Endothelial cell (in vitro differentiated cells): ENCODE data around the gene PDE4D. TPM values are rescaled to one million over a fixed set of nuclear protein-coding genes. Genes with fewer than 3 reads are reported as not detected.

Source experiments
- DNase-seq: peaks from one replicate; pipeline ENCODE4 v3.0.0; 2021; ENCODE audit warnings: low spot score
- H3K27ac Mint-ChIP-seq: one replicate; pipeline ENCODE4 v1.8.0; 2021; ENCODE audit warnings: mixed read lengths, inconsistent platforms; ENCODE audit not compliant: unreplicated experiment
- H3K27me3 Mint-ChIP-seq: one replicate; pipeline ENCODE4 v1.8.0; 2021; ENCODE audit warnings: mild to moderate bottlenecking, moderate library complexity, mixed read lengths, inconsistent platforms; ENCODE audit not compliant: unreplicated experiment
- H3K36me3 Mint-ChIP-seq: one replicate; pipeline ENCODE4 v1.8.0; 2021; ENCODE audit warnings: mild to moderate bottlenecking, low read depth, mixed read lengths, inconsistent platforms; ENCODE audit not compliant: unreplicated experiment
- H3K4me1 Mint-ChIP-seq: one replicate; pipeline ENCODE4 v1.8.0; 2021; ENCODE audit warnings: mild to moderate bottlenecking, mixed read lengths, inconsistent platforms; ENCODE audit not compliant: unreplicated experiment
- H3K4me3 Mint-ChIP-seq: one replicate; pipeline ENCODE4 v1.8.0; 2021; ENCODE audit warnings: mild to moderate bottlenecking, mixed read lengths, inconsistent platforms; ENCODE audit not compliant: unreplicated experiment
- H3K9me3 Mint-ChIP-seq: one replicate; pipeline ENCODE4 v1.8.0; 2021; ENCODE audit warnings: mixed read lengths, inconsistent platforms; ENCODE audit not compliant: unreplicated experiment
- CTCF ChIP-seq: fragments of 200-600 bp; sonication (generic); IDR thresholded peaks from one replicate; pipeline ENCODE4 v1.5.0; 2021; ENCODE audit warnings: antibody characterized with exemption; ENCODE audit not compliant: unreplicated experiment
- total RNA-seq: library from RNA; stranded (reverse); fragmentation: NEBNext Ultra II Directional; extraction: Animal tissue kit (Norgen Biotek cat#: 25700); gene quantifications from one replicate; pipeline ENCODE4 v1.2.1, GENCODE V29; 2021; ENCODE audit not compliant: unreplicated experiment

The PDE4D gene
- total RNA-seq, 1 donor from 2014 or later: 9.4 TPM

DNA sequence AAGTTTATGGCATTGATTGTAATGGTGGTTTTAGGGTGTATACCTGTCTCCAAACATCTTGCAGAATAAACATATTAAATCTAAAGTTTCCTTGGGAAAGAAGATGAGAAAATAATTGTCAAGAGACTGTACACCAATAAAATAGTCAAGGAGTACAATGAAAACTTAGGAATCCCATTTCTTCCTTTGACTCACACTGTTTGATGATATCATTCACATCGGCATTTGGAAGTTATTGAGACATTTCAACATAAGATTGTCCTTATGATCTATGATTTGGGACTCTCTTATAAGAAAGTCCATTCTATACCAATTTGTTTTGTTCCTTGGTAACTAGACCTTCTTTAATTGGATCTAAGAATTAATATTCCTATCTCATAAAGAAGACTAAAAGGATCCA, 828.0 kb downstream of the PDE4D start:
- no peak for DNase-seq
- no peak overlapping the region for H3K4me3 Mint-ChIP-seq
- H3K4me1 Mint-ChIP-seq: no peaks in the 10 kb centered on the region
- H3K36me3 Mint-ChIP-seq: no peaks in the 10 kb centered on the region
- no peaks in the 10 kb centered on the region for H3K9me3 Mint-ChIP-seq
- H3K27ac Mint-ChIP-seq: no peak overlapping the region
- H3K27me3 Mint-ChIP-seq: peaks cover 1% of the 10 kb centered on the region
- no peak for TF ChIP-seq CTCF

GRCh38 chr5:59064293-59064692, 829.2 kb downstream of the PDE4D start:
- Mint-ChIP-seq H3K4me1 (no peaks in the 10 kb centered on the region), H3K36me3 (no peaks in the 10 kb centered on the region), H3K4me3 (no peak overlapping the region), H3K27ac (no peak overlapping the region), H3K9me3 (no peaks in the 10 kb centered on the region), H3K27me3 (peaks cover 1% of the 10 kb centered on the region)
- DNase-seq: no peak
- no peak for TF ChIP-seq CTCF

DNA sequence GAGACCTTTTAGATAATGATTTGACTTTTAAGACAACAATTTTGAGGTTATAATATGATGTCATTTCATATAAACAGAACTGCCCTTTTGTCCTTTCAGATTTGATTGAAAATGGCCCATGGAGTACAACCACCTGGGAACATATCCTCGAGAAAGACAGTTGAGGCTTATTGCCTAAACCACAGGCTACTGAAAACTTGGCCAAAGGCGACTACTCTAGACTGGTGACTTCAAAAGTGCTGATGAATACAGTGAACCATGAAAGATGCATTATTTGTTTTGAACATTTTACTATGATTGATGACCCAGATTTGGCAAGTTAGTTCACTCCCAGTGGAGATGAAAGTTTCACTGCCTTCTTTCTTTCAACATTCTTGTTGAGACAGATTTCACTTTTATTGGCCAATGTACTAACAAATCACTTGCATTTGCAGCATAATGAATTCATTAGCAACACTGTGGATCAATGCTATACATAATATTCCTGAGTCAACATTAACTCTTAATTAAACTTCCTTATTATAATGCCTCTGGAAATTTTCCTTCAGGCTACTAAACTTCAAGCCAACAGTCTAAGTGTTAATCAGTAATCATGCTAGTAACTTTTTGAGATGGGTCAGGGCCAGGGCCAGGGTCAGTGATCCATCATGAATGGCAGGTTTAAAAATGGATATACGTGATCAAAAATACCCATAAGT, 830.4 kb downstream of the PDE4D start:
- H3K27me3 Mint-ChIP-seq: peaks cover 1% of the 10 kb centered on the region
- no peak overlapping the region for H3K4me3 Mint-ChIP-seq
- no peak overlapping the region for H3K27ac Mint-ChIP-seq
- no peak for DNase-seq
- H3K36me3 Mint-ChIP-seq: no peaks in the 10 kb centered on the region
- H3K9me3 Mint-ChIP-seq: no peaks in the 10 kb centered on the region
- TF ChIP-seq CTCF: no peak
- H3K4me1 Mint-ChIP-seq: no peaks in the 10 kb centered on the region

DNA sequence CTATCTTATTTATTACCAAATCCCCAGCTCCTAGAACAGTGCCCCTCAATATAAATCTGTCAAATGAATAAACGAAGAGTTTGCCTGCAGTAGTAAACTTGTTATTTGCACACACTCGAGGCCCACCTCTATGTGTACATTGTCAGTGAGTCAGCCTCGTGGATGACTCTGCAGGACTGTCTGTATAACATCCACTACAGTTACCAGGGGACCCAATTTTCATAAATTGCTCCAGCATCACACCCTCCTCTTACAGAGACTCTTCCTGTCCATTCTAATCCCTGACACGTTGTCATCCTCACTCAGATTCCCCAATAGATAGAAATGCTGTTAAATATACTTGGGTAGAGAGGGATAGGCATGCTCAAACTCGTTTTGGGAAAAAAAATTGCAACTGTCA, 832.1 kb downstream of the PDE4D start:
- Mint-ChIP-seq H3K27me3 (peaks cover 3% of the 10 kb centered on the region), H3K4me1 (no peaks in the 10 kb centered on the region), H3K36me3 (no peaks in the 10 kb centered on the region), H3K9me3 (no peaks in the 10 kb centered on the region), H3K27ac (no peak overlapping the region), H3K4me3 (no peak overlapping the region)
- DNase-seq: no peak
- no peak for TF ChIP-seq CTCF

DNA sequence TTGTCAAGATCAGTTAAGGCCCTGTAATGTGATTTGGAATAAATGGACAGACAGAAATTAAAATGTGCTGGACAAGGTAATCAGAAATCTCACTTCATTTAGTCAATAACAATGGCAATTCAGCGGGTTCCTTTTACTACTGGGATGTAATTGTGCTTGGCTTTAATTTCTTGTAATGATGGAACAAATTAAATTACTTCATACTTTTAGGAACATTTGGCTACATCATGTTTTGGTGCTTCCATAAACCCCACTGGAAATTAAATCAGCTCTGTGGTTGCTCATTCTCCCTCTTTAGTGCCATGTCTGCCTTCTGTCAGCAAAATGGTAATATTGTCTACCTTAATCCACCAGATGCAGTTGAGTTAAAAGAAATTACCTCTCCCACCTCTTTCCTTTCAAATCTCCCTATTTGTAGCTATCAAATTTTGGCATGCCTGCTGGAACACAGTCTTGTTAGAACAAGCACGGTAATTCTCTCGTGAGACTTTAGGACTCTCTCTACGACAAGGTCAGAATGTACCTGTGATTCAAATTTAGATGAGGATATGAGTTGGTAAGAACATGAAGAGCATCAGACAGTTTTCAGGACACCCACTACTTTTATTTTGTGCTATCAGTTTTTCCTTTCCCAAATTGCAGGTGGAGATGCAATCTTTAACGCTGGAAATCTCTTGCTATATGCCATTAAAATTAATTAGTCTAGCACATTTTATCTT, 834.4 kb downstream of the PDE4D start:
- Mint-ChIP-seq H3K36me3 (no peaks in the 10 kb centered on the region), H3K4me3 (no peak overlapping the region), H3K27ac (no peak overlapping the region), H3K9me3 (no peaks in the 10 kb centered on the region), H3K4me1 (no peaks in the 10 kb centered on the region), H3K27me3 (peaks cover 2% of the 10 kb centered on the region)
- no peak for TF ChIP-seq CTCF
- no peak for DNase-seq
